COR-L47 (cell line): ENCODE measurements around the gene SERAC1.
"Not testable (repeated sequence)": the region's sequence is repeated elsewhere in the genome, so short reads cannot be mapped to it uniquely, and the experiment has no call there.

Experiments
- DNase-seq: peaks from one replicate; lab custom pipeline; 2025; lab: John Stamatoyannopoulos, UW

Gene SERAC1

DNA sequence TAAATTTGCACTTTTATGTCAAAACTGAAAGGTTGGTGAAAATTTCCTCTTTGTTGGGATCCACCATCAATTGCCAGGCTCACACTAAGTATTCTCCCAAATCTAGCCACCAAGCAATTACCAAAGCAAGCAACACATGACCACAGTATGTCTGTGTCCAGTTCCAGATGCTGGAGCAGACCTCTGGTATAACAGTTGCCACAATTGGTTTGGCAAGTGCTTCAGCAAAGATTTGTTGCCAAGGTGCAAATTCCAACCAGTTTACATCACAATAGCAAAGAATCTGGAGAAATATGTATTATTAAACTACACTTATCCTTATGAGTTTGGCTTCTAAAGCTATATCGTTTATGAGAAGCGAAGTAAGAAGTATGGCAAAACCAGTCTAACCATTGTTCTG, 6.5 kb upstream of the SERAC1 start:
- DNase-seq = no peak

DNA sequence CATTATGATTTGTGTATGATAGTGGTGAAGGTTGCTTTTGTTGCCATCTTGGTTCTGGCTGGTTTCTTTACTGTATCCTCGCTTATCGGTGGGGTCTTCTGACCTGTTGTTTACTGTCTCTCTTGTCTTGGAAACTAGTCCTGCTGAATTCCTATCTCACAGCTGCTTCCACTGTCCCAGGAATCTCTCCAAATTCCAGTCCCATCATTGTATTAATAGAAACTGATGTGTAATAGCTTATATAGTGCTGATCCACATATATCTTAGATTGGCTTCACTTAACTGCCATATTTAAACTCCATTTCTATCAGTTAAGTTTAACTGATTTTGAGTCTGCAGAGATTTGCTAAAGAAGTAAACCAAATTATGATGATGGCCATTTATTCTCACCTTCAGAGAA, 6.0 kb upstream of the SERAC1 start:
- DNase-seq = no peak

DNA sequence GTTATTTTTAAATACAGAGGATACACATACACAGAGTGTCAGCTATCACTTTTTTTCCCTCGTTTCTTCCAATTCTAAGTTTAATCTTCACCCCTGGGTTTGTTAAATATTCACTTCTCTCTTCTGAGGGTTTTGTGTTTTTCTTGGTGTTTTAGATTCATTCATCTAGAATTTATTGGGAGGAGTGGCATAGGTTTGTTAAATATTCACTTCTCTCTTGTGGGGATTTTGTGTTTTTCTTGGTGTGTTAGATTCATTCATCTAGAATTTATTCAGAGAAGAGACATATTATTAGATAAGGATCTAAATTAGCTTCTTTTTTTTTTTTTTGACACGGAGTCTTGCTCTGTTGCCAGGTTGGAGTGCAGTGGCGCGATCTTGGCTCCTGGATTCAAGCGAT, 3.9 kb upstream of the SERAC1 start:
- no peak for DNase-seq

DNA sequence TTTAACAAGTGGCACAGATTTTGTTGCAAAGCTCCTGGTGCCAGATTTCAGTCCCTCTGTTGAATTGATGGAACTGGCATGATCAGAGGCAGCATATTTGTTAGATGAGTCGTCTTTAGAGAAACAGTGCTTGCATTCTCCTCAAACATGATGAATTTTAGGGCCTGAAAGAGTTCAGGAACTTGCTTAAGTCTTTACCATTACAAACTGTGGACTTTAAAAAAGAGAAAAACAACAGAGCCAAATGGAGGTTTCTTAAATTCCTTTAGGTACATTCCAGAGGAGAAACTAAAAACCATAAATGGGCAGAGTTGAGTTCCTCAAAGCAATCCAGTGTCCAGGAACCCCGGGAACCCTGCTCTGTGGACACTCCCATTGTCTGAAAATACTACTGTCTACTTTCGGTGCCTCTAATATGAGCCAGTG, 2.6 kb upstream of the SERAC1 start:
- DNase-seq = no peak

DNA sequence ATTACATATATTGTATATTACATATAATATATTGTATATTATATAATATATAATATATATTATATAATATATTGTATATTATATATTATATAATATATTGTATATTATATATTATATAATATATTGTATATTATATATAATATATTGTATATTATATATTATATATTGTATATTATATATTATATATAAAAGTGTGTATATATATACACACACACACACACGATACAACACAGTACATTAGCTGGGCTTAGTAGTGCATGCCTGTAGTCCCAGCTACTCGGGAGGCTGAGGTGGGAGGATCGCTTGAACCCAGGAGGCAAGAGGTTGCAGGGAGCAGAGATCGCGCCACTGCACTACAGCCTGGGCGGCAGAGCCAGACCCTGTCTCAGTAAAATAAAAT, 1.6 kb upstream of the SERAC1 start:
- DNase-seq = not testable (repeated sequence)

DNA sequence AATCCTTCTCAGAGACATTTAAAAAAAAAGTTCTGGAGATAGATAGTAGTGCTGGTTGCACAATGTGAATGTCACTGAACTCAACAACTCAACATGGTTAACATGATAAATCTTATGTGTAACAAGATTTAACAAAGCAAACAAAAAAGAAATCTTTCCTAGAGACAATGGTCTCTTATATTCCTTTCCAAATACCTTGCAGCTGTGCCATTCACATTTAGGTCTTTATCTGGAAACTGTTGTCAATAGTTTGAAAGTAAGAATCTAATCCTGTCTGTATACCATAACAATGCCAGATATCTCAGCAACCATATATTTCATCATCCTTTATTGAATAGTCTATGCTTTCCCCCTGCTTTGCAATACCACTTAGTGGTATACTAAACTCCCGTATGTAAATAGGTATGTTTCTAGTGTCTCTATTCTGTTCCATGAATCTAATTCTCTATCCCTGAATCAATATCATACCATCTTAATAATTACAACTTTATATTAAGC, 2.1 kb downstream of the SERAC1 start:
- no peak for DNase-seq

DNA sequence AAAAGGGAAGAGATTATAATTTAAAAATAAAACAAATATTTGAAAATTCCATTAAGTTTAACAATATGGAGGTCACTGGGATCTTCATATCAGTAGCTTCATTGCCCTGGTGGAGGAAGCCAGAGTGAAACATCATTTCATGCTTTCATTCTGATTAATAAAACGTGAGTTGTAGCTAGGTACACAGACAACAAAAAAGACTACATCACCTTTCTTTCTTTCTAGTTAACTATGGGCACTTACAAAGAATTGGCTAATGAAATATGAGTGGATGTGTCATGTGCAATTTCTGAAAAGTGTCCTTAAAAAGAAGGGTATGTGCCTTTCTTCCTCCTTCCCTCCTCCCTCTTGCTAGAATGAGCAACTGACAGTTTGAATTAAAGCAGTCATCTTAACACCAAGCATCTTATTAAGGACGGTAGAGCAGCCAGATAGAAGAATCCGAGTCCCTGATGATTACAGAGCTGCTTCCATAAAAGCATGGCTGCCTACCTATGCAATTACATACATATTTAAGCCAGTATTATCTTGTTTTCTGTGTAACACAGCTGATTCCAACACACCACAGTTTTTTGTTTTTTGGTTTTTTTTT, 3.4 kb downstream of the SERAC1 start:
- no peak for DNase-seq

DNA sequence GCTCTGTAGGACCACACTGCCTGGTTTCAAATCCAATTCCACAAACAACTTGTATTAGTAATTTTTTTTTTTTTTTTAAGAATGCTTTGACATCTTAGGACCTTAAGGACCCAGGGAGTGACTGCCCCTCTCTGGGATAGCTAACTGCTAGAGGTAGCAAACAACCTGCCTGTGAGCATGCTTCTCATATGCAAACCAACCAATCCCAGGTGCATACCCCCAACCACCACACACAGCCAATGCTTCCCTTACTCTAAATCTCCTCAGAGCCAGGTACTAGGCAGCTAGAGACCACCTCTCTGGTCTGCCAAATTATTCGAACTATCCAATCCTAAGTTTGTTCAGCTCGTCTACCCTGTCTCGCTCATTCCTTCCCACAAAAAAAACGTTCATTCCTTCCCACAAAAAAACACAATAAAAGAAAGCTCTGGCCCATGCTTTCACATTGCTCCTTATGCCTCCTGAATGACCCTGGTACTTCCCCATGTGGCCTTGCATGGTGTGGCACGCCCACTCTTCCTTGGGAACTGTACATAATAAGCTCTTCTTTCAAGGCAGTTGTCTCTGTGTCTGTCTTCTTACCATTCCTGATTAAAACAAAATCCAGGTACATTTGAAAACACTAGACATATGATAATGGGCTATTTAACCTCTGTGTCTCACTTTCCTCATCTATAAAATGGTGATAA, 6.4 kb downstream of the SERAC1 start:
- no peak for DNase-seq

DNA sequence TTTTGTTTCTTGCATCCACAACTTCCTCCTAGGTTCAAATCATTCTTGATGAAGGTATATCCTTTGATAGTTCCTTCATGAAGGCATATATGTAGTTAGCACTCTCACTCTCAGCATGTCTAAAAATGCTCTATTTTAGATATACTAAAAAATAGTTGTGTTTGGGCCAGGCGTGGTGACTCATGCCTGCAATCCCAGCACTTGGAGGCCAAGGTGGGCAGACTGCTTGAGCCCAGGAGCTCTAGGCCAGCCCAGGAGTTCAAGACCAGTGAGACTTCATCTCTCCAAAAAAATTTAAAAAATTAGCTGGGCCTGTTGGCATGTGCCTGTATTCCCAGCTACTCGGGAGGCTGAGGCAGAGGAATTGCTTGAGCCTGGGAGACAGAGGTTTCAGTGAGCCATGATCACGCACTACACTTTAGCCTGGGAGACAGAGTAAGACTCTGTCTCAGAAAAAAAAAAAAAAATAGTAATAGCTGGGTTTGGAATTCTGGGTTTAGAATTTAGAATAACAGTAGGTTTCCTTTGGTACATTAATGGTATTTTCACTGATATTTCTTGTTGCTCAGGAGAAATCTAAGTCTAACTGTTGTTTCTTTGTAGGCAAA, 7.0 kb downstream of the SERAC1 start:
- DNase-seq = no peak

DNA sequence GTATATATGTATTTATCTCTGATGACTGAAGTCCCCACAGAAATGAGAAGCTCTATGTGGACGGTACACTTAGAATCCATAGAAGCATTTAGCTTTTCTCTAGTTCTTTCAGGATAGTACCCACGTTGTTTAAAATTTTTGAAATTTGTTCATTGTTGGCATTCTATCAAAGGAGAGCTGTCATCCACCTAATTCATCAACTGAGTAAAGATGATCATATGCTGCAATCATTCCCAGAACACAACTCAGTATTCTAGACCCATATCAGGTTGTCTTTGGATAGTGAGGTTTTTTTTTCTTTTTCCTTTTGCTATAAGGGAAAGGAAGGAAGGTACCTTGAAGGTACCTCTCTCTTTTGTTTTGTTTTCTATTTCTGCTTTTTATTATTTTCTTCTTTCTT, 9.3 kb downstream of the SERAC1 start:
- no peak for DNase-seq

DNA sequence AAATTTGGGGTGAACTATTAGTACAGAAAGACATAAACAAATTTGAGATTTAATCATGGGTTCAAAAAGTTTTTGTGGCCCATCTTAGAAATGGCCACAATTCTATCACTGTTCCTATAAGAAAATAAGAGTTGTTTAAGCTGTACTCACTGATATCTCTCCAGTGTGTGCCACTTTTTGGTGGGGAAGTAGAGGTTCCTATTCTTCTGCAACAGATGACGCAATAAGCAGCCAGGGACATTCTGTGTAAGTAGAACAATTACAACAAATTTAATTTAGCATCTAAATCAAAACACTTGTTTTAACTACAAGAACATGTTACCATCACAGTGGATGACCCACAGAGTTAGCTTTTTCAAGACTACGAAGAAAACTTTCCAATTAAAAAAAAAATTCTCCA, 9.9 kb downstream of the SERAC1 start:
- DNase-seq = no peak

DNA sequence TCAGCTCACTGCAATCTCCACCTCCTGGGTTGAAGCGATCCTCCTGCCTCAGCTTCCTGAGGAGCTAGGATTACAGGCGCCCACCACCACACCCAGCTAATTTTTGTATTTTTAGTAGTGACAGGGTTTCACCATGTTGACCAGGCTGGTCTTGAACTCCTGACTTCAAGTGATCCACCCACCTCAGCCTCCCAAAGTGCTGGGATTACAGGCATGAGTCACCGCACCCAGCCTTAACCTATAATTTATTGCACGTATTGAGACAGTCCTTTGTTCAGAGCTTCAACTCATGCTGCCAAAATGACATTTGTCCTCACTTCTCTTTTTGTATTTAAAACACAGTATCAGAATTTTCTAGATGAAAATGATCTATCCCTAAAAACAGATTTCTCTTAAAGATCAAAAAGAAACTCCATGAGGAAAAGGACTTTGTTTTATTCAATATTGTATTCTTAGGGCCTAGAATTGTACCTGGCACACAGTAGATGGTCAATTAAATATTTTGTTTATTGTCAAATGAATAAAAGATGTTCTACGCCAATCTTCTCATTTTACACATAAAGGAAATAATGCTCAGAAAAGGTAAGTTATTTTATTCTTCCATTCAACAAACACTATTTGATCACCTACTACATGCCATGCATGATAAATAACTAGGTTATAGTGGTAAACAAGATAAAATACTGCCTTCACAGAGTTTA, 10.8 kb downstream of the SERAC1 start:
- DNase-seq = no peak

DNA sequence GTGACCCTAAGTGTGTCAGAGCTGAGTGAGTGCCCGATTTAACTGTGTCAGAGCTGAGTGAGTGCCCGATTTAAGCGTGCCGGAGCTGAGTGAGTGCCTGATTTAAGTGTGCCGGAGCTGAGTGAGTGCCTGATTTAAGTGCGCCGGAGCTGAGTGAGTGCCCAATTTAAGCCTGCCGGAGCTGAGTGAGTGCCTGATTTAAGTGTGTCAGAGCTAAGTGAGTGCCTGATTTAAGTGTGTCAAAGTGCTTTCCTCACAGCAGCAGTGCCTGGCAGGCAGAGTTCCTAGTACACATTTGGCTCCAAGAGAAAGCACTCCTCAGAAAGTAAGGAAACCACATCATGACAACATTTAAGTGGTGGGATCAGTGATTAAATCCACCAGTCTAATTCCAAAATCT, 13.2 kb downstream of the SERAC1 start:
- no peak for DNase-seq

DNA sequence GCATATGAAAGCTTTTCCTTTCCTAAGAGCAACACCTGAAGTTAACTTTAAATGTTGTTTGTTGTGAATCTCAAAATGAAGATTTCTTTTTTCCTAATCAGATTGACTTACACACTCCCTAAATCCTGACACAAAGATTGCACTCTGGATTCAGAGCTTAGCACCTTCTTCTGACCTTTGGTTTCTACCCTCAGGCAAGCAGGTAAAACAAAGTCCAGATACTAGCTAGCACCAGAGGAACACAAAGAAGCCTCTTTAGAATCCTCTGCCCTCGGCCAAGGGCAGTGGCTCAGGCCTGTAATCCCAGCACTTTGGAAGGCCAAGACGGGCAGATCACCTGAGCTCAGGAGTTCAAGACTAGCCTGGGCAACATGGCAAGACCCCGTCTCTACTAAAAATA, 14.5 kb downstream of the SERAC1 start:
- DNase-seq = no peak

DNA sequence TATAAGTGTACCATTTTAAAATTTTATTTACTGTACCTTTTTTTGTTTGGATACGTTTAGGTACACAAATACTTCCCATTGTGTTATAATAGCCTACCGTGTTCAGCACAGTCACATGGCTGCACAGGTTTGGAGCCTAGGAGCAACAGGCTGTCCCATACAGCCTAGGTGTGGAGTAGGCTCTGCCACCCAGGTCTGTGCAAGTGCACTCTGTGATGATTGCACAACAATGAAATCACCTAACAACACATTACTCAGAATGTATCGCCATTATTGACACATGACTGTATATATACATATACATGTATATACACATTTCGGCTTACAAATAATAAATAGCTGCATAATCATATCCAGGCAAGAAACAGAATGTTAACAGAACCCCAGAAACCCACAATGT, 15.4 kb downstream of the SERAC1 start:
- DNase-seq = no peak

DNA sequence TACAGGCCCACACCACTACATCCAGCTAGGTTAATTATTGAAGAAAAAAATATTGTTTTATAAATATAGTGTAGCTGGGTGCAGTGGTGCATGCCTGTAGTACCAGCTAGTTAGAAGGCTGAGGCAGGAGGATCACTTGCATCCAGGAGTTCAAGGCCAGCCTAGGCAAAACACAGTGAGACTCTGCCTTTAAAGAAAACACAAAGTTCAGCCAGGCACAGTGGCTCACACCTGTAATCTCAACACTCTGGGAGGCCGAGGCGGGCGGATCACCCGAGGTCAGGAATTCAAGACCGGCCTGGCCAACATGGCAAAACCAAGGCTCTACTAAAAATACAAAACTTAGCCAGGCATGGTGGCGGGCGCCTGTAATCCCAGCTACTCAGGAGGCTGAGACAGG, 16.0 kb downstream of the SERAC1 start:
- not testable (repeated sequence) for DNase-seq

DNA sequence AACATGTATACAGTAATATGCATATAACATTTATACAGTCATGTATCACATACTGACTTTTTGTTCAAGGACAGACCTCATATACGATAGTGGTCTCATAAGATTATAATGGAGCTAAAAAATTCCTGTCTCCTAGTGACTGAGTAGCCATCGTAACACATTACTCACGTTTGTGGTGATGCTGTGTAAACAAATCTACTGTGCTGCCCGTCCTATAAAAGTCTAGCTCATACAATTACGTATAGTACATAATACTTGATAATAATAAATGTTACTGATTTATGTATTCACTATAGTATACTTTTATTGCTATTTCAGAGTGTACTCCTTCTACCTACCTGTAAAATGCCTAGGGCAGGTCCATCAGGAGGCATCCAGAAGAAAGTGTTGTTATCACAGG, 17.4 kb downstream of the SERAC1 start:
- no peak for DNase-seq

DNA sequence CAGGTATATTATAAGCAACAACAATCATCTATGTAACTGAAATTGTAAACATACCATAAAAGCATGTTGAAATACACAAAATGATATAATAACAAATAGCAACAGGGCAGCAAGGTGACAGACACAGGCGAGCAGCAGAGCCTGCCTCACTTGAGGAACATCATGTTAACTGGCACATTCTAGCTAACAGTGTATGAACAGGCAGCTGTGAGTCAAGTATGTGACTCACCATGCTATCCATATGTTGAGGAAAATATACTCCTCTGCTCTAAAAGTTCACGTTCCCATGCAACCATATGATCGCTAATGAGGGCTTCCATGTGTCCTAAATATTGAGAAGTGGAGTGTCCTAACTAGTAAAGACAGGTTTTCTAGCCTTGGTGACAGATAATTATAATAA, 18.4 kb downstream of the SERAC1 start:
- no peak for DNase-seq

DNA sequence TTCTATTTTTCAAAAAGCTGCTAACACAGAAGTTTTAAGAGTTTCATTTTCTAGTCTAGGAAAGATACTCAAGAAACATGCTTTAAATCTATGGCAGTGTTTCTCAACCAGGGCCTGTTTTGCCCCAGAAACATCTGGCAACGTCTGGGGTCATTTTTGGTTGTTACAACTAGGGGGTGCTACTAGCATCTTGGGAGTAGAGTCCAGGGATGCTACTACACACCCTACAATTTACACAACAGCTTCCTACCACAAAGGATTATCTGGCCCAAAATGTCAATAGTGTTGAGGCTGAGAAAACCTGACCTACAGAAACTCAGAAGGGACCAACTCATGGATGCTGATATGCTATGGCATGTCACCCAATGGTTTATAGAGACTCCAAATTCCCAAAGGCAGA, 24.4 kb downstream of the SERAC1 start:
- no peak for DNase-seq

DNA sequence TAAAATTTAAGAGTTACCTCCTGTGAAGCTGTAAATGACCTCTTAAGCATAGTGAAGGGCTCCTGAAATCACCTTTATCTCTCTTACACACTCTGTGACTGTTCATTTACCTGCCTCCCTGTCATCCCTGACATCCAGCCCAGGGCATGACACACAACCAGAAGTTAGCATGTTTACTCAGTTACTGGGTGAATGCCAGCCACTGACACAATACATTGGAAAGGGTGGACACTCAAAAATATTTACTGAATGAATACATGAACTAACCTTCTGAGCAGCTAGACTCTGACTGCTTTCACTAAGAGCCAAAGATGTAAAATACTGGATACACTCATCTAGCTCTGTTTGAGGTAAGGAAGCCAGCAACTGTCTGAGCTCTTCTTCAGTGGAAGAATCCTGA, 25.3 kb downstream of the SERAC1 start:
- no peak for DNase-seq

DNA sequence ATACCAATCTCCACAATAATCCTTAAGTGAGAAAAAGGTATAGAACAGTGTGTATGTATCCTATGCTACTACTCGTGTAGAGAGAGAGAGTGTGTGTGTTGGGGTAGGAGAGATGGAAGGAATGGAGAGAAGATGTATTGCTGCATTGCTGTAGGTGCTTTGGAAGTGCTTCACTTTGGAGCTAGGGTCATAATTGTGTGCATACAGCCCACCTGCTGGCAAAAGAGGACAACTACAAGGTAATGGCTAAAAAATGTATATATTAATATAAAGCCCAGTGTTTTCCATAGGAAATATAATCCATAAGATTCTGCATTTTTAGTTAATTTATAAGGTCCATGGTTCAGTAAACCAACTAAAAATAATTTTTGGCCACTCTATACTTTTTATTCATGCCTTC, 36.1 kb downstream of the SERAC1 start:
- no peak for DNase-seq

DNA sequence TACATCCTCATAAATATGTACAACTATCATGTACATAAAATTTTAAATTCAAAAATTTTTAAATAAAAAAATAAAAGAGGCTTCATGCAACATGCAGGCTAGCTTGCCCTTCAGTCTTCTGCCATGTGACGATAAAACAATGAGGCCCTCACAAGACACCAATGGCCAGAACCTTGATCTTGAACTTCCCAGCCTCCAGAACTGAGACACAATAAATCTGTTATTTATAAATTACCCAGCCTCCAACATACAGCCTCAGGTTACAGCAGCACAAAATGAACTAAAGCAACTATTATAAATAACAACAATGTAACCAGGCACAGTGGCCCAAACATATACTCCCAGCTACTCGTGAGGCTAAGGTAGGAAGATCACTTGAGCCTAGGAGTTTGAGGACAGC, 42.8 kb downstream of the SERAC1 start:
- DNase-seq = no peak

DNA sequence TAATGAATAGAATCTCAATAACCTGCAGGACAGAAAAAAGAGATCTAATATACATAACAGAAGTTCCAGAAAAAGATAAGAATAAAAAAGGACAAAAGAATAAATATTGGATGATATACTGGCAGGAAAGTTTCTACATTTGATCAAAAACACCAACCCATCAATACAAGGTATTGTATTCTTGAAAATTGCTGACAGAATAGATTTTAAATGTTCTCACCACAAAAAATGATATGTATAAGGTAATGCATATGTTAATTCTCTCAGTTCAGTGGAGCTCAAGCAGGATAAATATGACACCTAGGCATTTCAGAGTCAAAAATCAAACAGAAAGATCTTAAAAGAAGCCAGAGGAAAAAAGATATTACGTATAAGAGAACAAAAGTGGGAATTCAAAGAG, 43.8 kb downstream of the SERAC1 start:
- DNase-seq = no peak
